SIG-M5 treated with dmso at 0.1 percent for 504 hours (cell line): ENCODE data around the gene AKR1C4.
"Not testable (repeated sequence)": the region's sequence is repeated elsewhere in the genome, so short reads cannot be mapped to it uniquely, and the experiment has no call there.

Source experiments
- DNase-seq: peaks from one replicate; lab custom pipeline; 2025; ENCODE audit not compliant: unreplicated experiment; lab: John Stamatoyannopoulos, UW

The AKR1C4 gene

DNA sequence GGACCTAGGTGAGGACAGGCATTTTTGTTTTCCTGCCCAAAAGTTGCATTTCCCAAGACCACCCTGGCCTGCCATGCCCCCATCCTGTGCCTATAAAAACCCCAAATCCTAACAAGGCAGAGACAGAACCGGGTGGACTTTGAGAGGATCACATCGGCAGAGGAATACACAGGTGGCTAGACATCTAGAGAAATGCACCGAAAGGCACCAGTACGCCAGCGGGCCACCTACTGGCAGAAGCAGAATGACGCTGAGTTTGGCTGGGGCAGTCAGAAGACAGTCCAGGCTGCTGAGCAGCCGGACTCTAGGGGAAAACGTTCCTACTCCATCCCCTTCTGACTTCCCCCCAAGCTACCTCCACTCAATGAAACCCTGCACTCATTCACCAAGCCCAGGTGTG, 2.8 kb downstream of the AKR1C4 start:
- DNase-seq = no peak

DNA sequence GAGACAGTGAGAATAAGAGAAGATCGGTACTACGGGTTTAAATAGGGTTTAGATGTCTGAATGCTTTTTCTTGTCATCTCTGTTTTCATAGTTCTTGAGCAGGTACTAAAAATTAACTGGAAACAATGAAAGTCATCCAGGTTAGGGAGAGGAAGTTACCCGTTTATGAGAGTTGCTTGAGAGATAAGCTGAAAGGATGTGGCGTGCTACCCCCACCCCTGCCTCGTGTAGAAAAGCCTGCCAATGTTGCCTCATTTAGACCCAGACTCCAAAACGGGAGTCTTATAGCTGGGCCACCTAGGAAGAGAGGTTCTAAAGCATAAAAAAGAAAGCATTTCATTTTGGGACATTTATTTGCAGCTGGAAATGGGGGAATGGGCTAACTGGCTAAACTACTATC, 10.2 kb downstream of the AKR1C4 start:
- DNase-seq = no peak

DNA sequence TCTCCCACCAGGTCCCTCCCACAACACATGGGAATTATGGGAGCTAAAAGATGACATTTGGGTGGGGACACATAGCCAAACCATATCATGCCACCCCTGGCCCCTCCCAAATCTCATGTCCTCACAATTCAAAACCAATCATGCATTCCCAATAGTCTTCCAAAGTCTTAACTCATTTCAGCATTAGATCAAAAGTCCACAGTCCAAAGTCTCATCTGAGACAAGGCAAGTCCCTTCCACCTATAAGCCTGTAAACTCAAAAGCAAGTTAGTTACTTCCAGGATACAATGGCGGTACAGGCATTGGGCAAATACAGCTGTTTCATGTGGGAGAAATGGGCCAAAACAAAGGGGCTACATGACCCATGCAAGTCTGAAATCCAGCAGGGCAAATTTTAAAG, 13.1 kb downstream of the AKR1C4 start:
- not testable (repeated sequence) for DNase-seq

DNA sequence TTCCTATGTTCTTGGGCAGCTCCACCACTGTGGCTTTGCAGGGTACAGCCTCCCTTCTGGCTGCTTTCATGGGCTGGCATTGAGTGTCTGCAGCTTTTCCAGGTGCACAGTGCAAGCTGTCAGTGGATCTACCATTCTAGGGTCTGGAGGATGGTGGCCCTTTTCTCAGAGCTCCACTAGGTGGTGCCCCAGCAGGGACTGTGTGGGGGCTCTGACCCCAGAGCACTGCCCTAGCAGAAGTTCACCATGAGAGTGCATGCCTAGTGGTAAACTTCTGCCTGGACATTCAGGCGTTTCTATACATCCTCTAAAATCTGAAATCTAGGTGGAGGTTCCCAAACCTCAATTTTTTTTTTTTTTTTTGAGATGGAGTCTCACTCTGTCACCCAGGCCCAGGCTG, 13.6 kb downstream of the AKR1C4 start:
- not testable (repeated sequence) for DNase-seq

DNA sequence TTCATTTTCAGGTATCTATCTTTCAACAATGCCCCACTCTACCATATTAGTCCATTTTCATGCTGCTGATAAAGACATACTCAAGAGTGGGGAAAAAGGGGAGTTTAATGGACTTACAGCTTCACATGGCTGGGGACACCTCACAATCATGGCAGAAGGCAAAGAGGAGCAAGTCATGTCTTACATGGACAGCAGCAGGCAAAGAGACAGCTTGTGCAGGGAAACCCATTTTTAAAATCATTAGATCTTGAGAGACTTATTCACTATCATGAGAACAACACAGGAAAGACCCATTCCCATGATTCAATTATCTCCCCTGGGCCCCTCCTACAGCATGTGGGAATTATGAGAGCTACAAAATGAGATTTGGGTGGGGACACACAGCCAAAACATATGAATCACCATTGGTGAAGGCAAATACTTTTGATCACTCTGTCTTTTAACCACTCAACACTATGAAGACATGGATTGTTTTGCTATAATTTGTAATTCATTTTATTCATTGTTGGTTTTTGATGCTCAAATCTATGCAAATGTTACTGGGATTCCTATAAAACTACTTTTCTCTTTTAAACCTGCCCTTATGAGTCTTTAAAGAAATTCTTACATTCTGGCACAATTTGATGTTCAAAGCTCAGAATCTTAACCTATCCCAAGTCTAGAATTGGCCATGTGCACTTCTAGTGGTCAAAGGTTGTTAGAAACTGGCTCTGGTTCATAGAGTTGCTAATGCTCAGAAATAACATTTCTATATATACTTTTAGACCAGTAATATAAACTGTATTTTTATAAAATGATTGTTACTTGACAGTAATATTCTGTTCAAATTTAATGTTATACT, 15.3 kb downstream of the AKR1C4 start:
- DNase-seq = no peak

DNA sequence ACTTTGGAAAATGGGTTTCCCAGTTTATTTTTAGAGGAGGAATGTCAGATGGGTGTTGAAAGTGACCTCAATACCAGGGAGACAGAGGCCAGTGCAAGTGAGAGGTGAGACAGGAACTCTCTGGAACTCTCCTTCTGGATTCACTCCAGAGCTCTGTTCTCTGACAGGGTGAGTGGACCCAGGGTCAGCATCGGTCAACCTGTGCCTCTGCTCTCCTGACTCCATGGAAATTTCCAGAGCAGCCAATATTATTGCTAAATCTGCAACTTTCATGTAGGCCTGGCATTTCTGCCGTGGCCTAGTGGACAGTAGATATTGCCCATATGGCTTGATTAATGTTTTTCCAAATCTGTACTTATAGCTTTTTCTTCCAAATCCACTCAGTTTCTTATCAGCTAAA, 20.2 kb downstream of the AKR1C4 start:
- no peak for DNase-seq

DNA sequence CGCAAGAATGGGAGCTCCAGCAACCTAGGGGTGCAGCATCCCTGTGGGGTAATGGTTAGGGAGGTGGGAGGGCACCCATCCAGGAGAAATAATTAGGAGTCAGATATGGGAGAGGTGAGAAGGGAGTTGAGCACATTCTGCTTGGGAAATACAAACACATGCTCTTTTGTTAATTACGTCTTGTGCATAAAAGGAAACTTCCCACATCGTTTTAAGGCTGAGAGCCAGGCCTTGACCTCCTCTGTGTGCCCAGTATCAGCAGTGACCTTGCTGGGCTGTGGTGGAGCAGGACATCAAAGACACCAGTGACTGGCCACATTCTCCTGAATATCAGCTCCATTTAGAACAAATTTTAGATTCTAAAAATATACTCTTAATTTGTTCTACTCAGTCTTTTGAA, 22.6 kb downstream of the AKR1C4 start:
- DNase-seq = no peak

DNA sequence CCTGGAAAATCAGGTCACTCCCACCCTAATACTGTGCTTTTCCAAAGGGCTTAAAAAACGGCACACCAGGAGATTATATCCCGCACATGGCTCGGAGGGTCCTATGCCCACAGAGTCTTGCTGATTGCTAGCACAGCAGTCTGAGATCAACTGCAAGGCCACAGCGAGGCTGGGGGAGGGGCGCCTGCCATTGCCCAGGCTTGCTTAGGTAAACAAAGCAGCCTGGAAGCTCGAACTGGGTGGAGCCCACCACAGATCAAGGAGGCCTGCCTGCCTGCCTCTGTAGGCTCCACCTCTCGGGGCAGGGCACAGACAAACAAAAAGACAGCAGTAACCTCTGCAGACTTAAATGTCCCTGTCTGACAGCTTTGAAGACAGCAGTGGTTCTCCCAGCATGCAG, 26.3 kb downstream of the AKR1C4 start:
- DNase-seq = not testable (repeated sequence)

DNA sequence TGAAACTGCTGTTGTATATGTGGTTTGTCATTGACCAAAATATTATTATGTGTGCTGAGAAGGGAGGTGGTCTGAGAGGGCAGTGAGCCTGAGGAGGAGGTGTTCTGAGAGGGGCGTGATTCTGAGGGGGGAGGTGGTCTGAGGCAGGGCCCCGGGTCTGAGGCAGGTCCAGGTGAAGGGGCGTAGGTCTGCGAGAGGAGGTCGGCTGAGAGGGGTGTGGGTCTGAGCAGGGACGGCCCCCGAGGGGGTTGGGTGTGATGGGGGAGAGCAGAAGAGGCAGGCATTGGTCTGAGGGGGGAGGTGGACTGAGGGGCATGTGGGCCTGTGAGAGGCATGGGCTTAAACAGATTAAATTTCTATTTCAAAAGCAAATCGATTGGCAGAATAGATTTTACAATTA, 32.4 kb downstream of the AKR1C4 start:
- no peak for DNase-seq

DNA sequence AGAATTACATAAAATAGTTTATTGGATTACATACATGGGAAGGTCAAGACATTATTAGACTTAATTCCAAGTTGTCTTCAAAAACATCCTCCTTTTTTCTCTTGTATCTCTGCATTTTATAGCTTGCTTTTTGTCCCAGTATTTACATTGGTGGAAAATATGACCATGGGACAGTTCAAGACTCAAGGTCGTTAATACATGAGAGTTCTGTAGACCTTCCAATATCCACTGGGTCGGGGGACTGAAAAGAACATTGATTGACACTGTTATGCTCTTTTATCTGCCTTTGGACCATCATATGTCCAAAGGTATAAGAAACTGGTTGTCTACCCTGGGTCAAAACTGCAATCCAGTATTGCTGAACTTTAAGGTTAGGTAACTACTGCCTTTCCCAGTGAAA, 36.7 kb downstream of the AKR1C4 start:
- no peak for DNase-seq

DNA sequence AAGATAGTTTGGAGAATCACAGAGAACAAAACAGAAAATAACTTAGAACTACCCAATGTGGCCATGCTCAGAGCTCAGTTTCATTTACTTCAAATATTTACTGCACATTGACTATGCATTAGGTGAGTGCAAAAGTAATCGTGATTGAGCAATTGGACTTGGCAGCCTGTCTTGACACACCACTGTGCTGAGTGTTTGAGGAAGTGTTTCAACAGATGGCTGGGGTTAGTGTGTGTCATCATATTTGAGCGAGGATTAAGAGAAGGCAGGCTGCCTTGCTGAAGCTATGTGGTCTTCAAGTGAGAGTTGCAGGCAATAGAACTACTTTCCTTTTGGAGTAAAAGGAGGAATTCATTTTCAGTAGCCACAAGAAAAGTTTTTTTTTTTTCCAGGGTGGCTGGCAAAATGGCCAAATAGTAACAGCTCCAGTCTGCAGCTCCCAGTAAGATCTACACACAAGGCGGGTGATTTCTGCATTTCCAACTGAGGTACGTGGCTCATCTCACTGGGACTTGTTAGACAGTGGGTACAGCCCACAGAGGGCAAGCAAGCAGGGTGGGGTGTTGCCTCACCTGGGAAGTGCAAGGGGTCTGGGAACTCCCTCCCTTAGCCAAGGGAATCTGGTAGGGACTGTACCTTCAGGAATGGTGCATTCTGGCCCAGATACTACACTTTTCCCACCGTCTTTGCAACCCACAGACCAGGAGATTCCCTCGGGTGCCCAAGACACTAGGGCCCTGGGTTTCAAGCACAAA, 37.6 kb downstream of the AKR1C4 start:
- peak; percentile 96 for DNase-seq

DNA sequence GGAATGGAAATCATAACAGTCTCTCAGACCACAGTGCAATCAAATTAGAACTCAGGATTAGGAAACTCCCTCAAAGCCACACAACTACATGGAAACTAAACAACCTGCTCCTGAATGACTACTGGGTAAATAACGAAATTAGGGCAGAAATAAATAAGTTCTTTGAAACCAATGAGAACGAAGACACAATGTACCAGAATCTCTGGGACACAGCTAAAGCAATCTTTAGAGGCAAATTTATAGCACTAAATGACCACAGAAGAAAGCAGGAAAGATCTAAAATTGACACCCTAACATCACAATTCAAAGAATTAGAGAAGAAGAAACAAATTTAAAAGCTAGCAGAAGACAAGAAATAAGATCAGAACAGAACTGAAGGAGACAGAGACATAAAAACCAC, 40.9 kb downstream of the AKR1C4 start:
- not testable (repeated sequence) for DNase-seq

DNA sequence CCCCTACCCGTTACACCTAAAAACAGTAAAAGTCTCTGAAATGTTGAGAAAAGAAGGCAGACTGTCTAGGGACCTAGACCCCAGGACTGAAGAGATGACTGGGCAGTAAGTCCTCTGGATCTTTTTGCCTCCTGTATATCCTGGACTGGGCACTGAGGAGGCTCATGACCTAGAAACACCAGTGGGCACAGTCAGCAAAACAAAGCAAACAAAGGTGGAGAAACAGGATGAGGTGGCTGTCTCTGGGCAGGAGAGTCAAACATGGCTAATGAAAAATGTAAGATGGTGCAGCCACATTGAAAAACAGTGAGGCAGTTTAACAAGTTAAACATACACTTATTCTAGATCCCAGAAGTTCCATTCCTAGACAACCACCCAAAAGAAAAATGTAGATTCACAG, 45.9 kb downstream of the AKR1C4 start:
- DNase-seq = no peak

DNA sequence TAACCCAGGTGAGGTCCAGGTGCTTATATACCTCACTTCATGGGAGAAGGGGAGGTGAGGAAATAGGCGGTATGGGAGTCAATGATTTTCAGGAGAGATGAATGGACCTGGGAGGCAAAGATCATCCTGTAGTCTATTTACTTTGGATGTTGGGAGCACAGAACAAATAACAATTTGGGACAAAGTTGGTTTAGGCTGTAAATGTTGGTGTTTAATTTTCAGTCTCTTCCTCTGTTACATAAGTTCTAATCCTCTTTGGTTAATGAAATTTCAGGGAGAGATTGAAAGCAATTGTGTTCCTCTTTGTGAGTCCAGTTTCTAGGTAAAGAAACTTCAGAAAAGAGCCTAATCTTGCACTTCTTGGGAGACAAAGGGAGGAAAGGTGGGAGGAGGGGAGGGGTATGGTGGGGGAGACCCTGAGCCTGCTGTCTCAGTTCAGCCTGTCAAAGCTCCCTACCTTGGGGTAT, 46.9 kb downstream of the AKR1C4 start:
- no peak for DNase-seq

DNA sequence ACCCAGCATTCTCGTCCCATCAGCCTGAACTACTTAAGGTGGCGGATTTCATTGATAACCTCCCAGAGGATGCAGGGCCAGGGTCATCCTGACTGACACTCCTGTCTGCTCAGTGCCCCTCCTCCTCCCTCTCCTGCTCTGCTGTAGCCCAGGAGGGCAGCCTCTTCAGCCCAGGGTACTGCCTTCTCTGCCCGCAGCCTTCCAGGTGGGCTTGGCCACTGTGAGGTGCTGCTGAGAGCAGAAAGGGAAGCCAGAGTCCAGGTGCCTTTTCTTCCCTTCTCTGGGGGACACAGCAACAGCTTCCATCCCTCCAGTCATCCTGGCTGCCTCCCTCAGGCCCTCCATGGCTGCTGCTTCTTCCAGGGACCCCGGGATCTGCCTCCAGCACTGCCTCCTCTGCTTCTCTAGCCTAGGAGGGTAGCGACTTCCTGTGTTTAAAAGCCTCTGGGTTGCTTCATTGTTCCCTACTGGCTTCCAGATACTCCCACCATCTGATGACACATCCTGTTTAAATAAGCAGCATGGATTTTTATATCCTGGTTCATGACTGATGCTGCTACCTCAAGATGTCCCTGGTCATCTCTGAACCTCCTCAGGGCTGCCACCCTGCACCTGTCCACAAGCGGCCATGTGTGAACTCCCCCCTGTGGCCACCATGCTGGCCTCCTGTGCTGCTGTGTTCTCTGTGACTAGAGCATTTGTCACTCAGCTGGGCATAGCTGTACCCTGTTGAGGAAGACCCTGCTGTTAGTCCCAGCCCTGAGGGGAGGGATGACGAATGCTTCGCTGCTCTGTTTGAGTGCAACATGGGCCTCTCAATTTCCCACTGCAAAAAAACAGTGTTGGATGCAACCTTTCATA, 55.8 kb downstream of the AKR1C4 start:
- no peak for DNase-seq

DNA sequence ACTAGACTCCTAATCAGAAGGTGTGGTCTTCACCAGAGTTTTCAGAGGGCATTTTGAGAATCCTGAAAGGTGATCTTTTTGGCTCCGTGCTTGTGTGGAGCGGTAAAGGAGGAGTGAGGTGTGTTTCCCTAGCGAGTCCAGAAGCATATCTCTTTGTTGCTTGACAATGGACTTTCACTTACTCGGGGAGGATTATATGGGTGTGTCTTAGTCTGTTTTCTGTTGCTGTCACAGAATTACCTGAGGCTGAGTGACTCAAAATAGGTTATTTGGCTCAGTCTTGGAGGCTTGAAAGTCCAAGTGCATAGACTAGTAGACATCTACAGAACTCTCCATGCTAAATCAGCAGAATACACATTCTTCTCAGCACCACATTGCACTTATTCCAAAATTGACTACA, 57.9 kb downstream of the AKR1C4 start:
- DNase-seq = no peak

DNA sequence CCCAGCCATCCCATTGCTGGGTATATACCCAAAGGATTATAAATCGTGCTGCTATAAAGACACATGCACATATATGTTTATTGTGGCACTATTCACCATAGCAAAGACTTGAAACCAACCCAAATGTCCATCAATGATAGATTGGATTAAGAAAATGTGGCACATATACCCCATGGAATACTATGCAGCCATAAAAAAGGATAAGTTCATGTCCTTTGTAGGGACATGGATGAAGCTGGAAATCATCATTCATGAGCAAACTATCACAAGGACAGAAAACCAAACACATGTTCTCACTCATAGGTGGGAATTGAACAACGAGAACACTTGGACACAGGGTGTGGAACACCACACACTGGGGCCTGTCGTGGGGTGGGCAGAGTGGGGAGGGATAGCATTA, 61.1 kb downstream of the AKR1C4 start:
- not testable (repeated sequence) for DNase-seq

DNA sequence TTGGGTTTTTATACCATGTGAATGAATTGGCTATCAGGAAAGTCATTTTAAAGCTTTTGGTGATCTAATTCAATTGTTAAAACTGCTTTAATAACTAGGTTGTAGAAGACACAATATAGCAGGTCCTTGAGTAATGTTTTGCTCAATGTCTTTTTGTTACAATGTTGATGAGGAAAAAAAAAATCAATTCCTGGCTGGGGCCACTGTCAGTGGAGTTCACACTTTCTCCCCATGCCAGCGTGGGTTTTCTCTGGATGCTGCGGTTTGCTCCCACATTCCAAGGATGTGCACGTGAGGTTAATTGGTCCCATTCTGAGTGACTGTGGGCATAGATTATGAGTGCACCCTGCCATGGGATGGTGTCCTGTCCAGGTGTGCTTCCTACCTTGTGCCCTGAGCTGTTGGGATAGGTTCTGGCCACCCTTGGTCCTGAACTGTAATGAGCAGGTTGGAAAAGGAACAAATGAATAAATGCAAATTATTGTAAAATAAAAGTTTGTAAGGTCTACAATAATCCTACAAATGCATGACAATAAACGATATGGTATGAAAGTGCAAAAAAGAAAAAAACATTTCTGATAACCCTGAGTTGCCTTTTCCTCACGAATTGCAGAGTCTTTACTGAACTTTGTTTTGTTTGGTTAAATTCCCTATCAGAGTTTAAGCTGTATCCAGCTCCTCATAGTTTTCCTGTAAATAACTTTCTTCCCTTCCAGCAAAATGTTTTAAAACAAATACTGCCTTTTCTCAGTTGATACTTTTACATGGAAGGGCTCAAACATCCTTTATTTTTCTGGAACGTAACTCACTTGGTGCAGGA, 62.7 kb downstream of the AKR1C4 start:
- DNase-seq = no peak

DNA sequence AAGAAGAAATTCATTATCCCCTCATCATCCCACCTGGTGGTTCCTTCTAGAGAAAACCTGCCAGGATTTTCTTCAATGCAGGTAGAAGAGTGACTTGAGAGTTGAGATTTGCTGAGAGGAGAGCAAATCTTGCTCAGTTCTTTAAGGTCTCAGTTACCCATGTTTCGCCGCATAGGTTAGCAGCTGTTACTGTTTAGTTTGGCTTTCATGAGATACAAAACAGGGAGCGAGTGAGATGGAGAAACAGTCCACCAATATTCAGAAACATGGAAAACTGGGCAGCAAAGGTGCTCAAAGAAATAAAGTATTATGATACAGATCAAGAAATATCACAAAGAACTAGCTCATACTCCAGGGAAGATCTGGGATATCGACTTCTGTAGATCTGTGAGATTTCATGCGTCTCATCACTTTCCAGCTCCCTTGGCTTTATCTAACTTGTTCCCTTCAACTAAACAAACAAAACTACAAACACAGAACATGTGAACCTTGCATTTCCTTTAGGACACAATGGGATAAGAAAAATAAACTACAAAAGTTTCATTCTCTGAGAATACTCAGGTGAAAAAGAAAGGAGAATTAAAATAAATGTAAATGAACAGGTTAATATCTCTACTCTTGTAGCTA, 63.4 kb downstream of the AKR1C4 start:
- DNase-seq = no peak

DNA sequence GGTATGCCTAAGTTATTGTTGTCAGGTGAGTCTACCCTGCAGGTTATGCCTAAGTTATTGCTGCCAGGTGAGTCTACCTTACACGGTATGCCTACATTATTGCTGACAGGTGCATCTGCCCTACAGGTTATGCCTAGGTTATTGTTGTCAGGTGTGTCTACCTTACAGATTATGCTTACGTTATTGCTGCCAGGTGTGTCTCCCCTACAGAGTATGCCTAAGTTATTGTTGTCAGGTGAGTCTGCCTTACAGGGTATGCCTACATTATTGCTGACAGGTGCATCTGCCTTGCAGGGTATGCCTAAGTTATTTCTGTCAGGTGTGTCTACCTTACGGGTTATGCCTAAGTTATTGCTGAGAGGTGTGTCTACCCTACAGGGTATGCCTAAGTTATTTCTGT, 64.2 kb downstream of the AKR1C4 start:
- DNase-seq = no peak
